HG03064 (cell line): Measurements from ENCODE around the gene CUX1.
"Not testable (repeated sequence)": the region's sequence is repeated elsewhere in the genome, so short reads cannot be mapped to it uniquely, and the experiment has no call there.

ENCODE experiments used
- ATAC-seq: cut with Tn5 transposase; IDR thresholded peaks from one replicate; pipeline ENCODE4 v1.9.1; 2021; ENCODE audit warnings: low read depth; ENCODE audit not compliant: unreplicated experiment

Gene CUX1

GRCh38 chr7:101964680-101965452, 147.4 kb downstream of the CUX1 start:
- no peak for ATAC-seq

- no peak for ATAC-seq
Observed at GRCh38 chr7:101968720-101969466, 151.5 kb downstream of the CUX1 start.

DNA sequence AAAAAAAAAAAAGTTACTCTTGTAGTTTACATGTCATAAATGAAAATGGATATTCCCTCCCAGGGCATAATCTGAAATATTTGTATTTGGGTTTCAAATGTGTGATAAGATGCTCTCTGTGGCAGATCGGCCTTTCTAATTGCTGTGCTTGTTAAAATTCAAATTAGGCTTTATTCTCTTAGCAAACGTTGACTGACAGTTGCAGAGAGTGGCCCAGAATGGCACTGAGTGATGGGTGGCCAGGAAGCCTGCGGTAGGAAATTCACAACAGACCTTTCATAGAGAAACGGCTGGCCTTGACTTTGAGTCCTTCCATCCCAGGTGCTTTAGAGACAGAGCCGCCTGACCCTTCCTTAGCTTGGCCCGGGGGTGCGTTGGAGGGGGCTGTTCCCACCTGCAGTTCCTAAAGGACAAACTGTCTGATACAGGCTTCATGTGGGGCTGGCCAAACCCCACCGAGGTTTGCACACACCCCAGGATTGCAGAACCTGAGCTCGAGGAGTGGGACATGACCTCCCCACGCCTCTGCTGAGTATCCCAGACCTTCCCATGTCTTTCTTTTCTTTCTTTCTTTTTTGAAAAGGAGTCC, 152.7 kb downstream of the CUX1 start:
- no peak for ATAC-seq

GRCh38 chr7:101970801-101971200, 153.4 kb downstream of the CUX1 start:
- ATAC-seq, result no peak

GRCh38 chr7:101971457-101971856, 154.0 kb downstream of the CUX1 start:
- ATAC-seq, result no peak

DNA sequence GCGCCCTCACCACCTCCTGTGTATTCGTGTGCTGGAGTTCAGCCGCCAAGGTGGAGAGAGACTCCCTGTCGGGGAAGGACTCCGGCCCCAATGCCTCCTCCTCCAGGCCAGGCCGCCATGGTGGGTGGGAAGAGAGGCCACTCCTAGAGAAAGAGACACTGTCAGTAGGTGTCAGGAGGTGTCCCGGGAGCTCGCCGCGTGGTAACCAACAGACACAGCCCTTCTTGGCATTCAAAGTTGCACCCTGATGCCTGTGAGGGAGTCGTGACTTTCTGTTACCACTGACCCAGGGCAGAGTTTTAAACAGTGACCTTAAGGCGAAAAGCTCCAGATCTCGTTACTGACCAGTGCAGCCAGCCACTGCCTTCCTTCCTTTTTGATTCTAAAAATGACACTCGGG, 155.2 kb downstream of the CUX1 start:
- no peak for ATAC-seq

GRCh38 chr7:101973130-101973529, 155.7 kb downstream of the CUX1 start:
- ATAC-seq, result no peak

- no peak for ATAC-seq
Observed at GRCh38 chr7:101974393-101974792, 157.0 kb downstream of the CUX1 start.

DNA sequence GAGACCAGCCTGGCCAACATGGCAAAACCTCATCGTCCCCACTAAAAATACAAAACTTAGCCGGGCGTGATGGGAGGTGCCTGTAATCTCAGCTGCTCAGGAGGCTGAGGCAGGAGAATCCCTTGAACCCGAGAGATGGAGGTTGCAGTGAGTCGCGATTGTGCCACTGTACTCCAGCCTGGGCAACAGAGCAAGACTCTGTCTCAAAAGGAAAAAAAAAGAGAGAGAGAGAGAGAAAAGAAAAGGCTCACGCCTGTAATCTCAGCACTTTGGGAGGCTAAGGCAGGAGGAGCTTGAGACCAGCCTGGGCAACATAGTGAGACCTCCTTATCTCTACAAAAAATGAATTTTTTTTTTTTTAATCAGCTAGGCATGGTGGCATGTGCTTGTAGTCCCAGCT, 157.6 kb downstream of the CUX1 start:
- ATAC-seq, result no peak

GRCh38 chr7:101976411-101976810, 159.0 kb downstream of the CUX1 start:
- ATAC-seq, result no peak

DNA sequence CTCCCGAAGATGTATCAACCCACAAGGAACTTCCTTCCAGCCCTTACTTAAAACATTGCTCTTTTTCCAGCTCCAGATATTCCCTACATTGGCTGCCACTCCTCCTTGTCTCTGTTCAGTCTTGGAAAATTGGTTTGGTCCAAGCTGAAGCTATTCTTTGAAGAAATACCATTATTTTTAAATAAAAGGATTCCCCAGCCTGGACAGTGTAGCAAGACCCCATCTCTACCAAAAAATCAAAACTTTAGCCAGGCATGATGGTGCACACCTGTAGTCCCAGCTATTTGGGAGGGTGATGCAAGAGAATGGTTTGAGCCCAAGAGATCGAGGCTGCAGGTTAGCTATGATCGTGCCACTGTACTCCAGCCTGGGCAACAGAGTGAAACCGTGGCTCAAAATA, 159.8 kb downstream of the CUX1 start:
- ATAC-seq, result no peak

DNA sequence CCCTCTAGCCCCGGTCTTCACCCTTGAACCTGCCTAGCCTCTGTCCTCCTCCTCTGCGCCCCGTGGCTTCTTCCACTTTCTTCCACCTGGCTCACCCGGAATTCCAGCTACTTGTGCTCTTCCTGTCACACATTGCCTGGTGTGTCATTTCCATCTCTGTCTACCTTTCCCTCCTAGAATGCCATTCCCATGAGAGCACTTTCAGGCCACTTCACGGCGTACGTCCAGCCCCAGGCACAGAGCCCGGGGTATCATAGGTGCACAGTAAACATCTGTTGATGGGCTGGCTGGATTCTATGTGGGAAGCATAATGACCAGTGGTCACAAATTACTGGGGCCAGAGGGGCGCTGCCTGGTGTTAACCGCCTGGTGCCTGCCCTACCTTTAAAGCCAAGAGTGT, 161.3 kb downstream of the CUX1 start:
- ATAC-seq, result no peak

DNA sequence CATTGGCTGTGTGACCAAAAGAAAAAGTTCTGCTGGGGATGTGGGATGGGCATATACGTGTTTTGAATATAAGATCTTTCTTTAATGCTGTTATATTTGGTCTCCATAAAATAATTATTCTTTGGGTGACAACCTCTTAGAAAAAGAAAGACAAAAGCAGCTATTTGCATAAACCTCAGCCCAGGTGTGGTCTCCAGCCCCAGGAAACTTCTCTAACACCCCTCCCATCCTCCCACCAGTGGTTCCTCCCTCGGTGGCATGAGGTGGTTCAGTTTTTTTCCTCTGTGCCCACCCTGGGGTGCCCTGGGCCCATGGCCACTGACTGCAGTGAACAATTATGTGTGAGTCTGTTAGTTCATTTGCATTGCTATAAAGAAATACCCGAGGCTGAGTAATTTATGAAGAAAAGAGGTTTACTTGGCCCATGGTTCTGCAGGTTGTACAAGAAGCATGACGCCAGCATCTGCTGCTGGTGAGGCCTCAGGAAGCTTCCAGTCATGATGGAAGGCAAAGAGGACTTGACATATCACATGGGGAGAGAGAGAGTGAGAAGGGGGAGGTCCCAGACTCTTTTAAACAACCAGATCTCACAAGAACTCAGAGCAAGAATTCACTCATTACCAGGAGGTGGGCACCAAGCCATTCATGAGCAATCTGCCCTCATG, 165.9 kb downstream of the CUX1 start:
- ATAC-seq, result no peak

DNA sequence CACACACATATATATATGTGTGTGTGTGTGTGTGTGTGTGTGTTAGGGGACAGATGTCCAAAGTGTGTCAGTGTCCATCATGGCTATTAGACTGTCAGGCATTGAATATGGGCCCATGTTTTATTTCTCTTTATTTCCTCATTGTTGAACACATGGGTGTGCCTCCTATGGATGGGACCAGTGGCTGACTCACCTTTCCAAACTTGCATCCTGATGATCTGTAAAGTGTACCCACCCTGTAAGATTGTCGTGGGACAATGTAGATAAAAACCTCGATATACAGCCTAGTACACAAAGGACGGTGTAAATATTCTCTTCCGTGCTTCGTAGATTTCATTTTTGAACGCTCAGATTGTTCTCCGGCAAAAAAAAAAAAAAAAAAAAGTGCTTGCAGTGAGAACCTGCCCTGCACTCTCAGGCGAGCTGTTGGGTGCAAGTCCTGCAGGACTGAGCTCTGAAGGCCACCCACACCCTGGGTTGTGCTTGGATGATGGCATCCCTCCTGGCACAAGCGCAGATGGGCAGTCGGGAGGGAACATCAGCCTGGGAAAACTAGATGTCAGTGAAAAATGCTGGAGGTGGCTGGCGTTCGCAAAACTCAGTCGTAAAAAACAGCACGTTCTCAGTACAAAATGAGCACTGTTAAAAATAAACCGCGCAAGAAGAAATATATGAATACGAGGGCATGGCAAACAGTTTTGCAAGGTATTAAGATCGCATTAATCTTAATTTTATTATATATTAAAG, 166.9 kb downstream of the CUX1 start:
- no peak for ATAC-seq

GRCh38 chr7:101985057-101985902, 167.9 kb downstream of the CUX1 start:
- ATAC-seq, result no peak

GRCh38 chr7:101985903-101986734, 168.7 kb downstream of the CUX1 start:
- ATAC-seq, result no peak

GRCh38 chr7:101987494-101987893, 170.1 kb downstream of the CUX1 start:
- ATAC-seq, result no peak

DNA sequence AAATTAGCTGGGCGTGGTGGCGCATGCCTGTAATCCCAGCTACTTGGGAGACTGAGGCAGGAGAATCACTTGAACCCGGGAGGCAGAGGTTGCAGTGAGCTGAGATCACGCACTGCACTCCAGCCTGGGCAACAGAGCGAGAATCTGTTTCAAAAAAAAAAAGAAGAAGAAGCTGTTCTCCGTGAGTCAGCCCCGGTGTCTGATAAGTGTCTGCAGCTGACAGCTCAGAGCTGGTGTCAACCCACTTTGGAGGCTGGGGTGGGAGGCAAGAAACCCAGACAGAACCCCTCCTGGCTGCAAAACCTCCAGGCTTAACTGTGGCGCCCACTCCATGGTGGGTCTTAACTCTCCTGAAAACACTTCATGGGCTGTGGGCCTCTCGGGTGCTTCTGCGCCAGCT, 170.6 kb downstream of the CUX1 start:
- not testable (repeated sequence) for ATAC-seq

DNA sequence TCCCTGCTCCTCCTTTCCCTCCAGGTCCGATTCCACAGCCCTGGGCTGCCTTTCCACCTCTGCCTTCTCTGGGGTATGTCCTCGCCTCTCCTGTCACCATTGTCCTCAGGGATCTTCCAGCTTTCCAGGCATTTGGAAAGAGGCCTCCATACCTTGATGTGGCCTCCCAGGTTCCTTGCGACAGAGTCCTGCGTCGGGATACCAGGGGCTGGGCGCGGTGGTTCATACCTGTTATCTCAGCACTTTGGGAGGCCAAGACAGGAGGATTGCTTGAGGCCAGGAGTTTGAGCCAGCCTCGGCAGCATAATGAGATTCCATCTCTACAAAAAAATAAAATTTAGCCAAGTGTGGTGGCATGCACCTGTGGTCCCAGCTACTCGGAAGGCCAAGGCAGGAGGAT, 171.1 kb downstream of the CUX1 start:
- no peak for ATAC-seq
